Calu3 (cell line): ENCODE results near the gene SLC27A1. TPM values are rescaled to one million over a fixed set of nuclear protein-coding genes. Genes with fewer than 3 reads are reported as not detected.

Experiments
- BruUV-seq: library from RNA; stranded (reverse); fragments of 400-500 nt; replicated peaks from 2 replicates; lab custom pipeline; 2021; lab: Mats Ljungman, UMichigan
- CTCF ChIA-PET: fragments of 300-600 bp; sonication (Branson Sonifier 250); formaldehyde crosslinking; loops from one replicate; lab custom pipeline; 2022; ENCODE audit warnings: antibody characterized with exemption; lab: Charles Lee
- DNase-seq: peaks from one replicate; pipeline ENCODE4 v3.0.0; 2022
- H3K27ac Mint-ChIP-seq: one replicate; pipeline ENCODE4 v1.8.0; 2022; ENCODE audit warnings: mixed read lengths; ENCODE audit not compliant: unreplicated experiment
- H3K27me3 Mint-ChIP-seq: one replicate; pipeline ENCODE4 v1.8.0; 2022; ENCODE audit warnings: mixed read lengths; ENCODE audit not compliant: unreplicated experiment
- H3K36me3 Mint-ChIP-seq: one replicate; pipeline ENCODE4 v1.8.0; 2022; ENCODE audit warnings: mild to moderate bottlenecking, moderate library complexity, mixed read lengths; ENCODE audit not compliant: insufficient read depth, unreplicated experiment
- H3K4me1 Mint-ChIP-seq: one replicate; pipeline ENCODE4 v1.8.0; 2022; ENCODE audit warnings: mild to moderate bottlenecking, low read depth, mixed read lengths; ENCODE audit not compliant: unreplicated experiment
- H3K4me3 Mint-ChIP-seq: one replicate; pipeline ENCODE4 v1.8.0; 2022; ENCODE audit warnings: mild to moderate bottlenecking, low read depth, moderate library complexity, mixed read lengths; ENCODE audit not compliant: unreplicated experiment
- H3K9me3 Mint-ChIP-seq: one replicate; pipeline ENCODE4 v1.8.0; 2022; ENCODE audit warnings: low read depth, mixed read lengths; ENCODE audit not compliant: unreplicated experiment
- CTCF ChIP-seq: fragments of 200-600 bp; IDR thresholded peaks from one replicate; pipeline ENCODE4 v1.8.0; 2022; ENCODE audit warnings: antibody characterized with exemption; ENCODE audit not compliant: unreplicated experiment
- intact Hi-C: fragments of 100-400 bp; cut with micrococcal nuclease; formaldehyde crosslinking; loops from one replicate; pipeline ENCODE4 v1.10.0; 2022; ENCODE audit not compliant: unreplicated experiment
- total RNA-seq: library from RNA; stranded (reverse); gene quantifications from 2 replicates; pipeline ENCODE4 v1.2.3, GENCODE V29; 2022

SLC27A1 gene
- total RNA-seq, 1 experiment from 2014 or later: 42.5 TPM

GRCh38 chr19:17429641-17430113 lies 40.6 kb upstream of the SLC27A1 start:
- intact Hi-C loops: no loop called here

GRCh38 chr19:17431417-17431816 lies 38.9 kb upstream of the SLC27A1 start:
- Mint-ChIP-seq H3K27ac (no peak overlapping the region), H3K27me3 (no peaks in the 10 kb centered on the region), H3K4me1 (no peaks in the 10 kb centered on the region), H3K9me3 (no peaks in the 10 kb centered on the region), H3K4me3 (no peak overlapping the region), H3K36me3 (no peaks in the 10 kb centered on the region)
- intact Hi-C loops: no loop called here
- CTCF ChIA-PET: no interaction called here
- no peak for DNase-seq
- no TSS peak for BruUV-seq
- no peak for TF ChIP-seq CTCF

More at GRCh38 chr19:17429641-17430113, 40.6 kb upstream of the SLC27A1 start:
- Mint-ChIP-seq H3K27ac (no peak overlapping the region), H3K36me3 (no peaks in the 10 kb centered on the region), H3K9me3 (no peaks in the 10 kb centered on the region), H3K4me3 (no peak overlapping the region), H3K27me3 (no peaks in the 10 kb centered on the region), H3K4me1 (no peaks in the 10 kb centered on the region)
- DNase-seq: no peak
- TF ChIP-seq CTCF: no peak
- BruUV-seq: no TSS peak
- CTCF ChIA-PET: interaction anchor here (0.6 to 1.5 kb wide), 3 partner anchors 10 to 319 kb away, joined by 3 to 5 read pairs (median 3); partner anchors contain the start of genes DDA1 and MVB12A

- TF ChIP-seq CTCF: no peak
- no peak overlapping the region for H3K4me3 Mint-ChIP-seq
- no peaks in the 10 kb centered on the region for H3K4me1 Mint-ChIP-seq
- no peak for DNase-seq
- no peaks in the 10 kb centered on the region for H3K36me3 Mint-ChIP-seq
- H3K27me3 Mint-ChIP-seq: peaks cover 17% of the 10 kb centered on the region
- intact Hi-C loops: no loop called here
- no peak overlapping the region for H3K27ac Mint-ChIP-seq
- BruUV-seq: no TSS peak
- CTCF ChIA-PET: no interaction called here
- H3K9me3 Mint-ChIP-seq: no peaks in the 10 kb centered on the region
Observed at GRCh38 chr19:17435218-17435617, 35.1 kb upstream of the SLC27A1 start.

GRCh38 chr19:17436094-17436873 lies 34.0 kb upstream of the SLC27A1 start:
- no peak for DNase-seq
- intact Hi-C loops: no loop called here
- no peaks in the 10 kb centered on the region for H3K4me1 Mint-ChIP-seq
- H3K36me3 Mint-ChIP-seq: no peaks in the 10 kb centered on the region
- H3K4me3 Mint-ChIP-seq: no peak overlapping the region
- H3K27ac Mint-ChIP-seq: no peak overlapping the region
- H3K27me3 Mint-ChIP-seq: peaks cover 17% of the 10 kb centered on the region
- CTCF ChIA-PET: no interaction called here
- no peaks in the 10 kb centered on the region for H3K9me3 Mint-ChIP-seq
- TF ChIP-seq CTCF: no peak
- no TSS peak for BruUV-seq
